Esophagus muscularis mucosa (tissue), 4 donors: ENCODE results near the gene MEIS2. TPM values are rescaled to one million over a fixed set of nuclear protein-coding genes. Genes with fewer than 3 reads are reported as not detected.
A peak's percentile ranks its signal among the peaks of the same experiment; 100 is the strongest.

Source experiments
- DNase-seq: peaks from one replicate; pipeline ENCODE4 v3.0.0-alpha.2; 2017; ENCODE audit errors: extremely low spot score
- H3K27ac ChIP-seq, 4 donors: fragments of 200-600 bp; sonication (generic); replicated peaks in 1 of 4; 1 replicate in 3 of 4; 2 replicates in 1 of 4; pipeline ENCODE4 v1.5.1; 2016 to 2019; ENCODE audit warnings: mild to moderate bottlenecking in 1 of 4
- H3K27me3 ChIP-seq, 4 donors: fragments of 200-600 bp; sonication (generic); one replicate each; pipeline versions ENCODE4 v1.5.1 to v1.6.0; 2016 to 2019
- H3K36me3 ChIP-seq, 4 donors: fragments of 200-600 bp; sonication (generic); one replicate each; pipeline ENCODE4 v1.5.1; 2016 to 2019
- H3K4me1 ChIP-seq, 4 donors: fragments of 200-600 bp; sonication (generic); one replicate each; pipeline ENCODE4 v1.5.1; 2016 to 2019
- H3K4me3 ChIP-seq, 4 donors: fragments of 200-600 bp; sonication (generic); 1 replicate in 2 of 4; 2 replicates in 2 of 4; pipeline ENCODE4 v1.5.1; 2016 to 2019; ENCODE audit warnings: mild to moderate bottlenecking in 4 of 4, moderate library complexity in 1 of 4
- H3K9me3 ChIP-seq, 4 donors: fragments of 200-600 bp; sonication (generic); 1 replicate in 3 of 4; 2 replicates in 1 of 4; pipeline ENCODE4 v1.5.1; 2016 to 2019
- EP300 ChIP-seq: sonication (generic); formaldehyde crosslinking; IDR thresholded peaks from one replicate; pipeline ENCODE4 v1.6.1; 2017; ENCODE audit warnings: antibody characterized with exemption
- POLR2A ChIP-seq: fragments of 450-650 bp; IDR thresholded peaks from one replicate; pipeline ENCODE4 v1.6.1; 2017; ENCODE audit warnings: antibody characterized with exemption, moderate library complexity, mild to moderate bottlenecking, low read depth
- POLR2AphosphoS5 ChIP-seq, 2 donors: sonication (generic); formaldehyde crosslinking; IDR thresholded peaks; one replicate each; pipeline ENCODE4 v1.6.1; 2017; ENCODE audit warnings: antibody characterized with exemption in 2 of 2
- WGBS: methylation state at CpG from one replicate; pipeline ENCODE4 v1.1.5; 2018; 5-methylcytosine and 5-hydroxymethylcytosine counted together
- intact Hi-C: fragments of 100-400 bp; cut with DNase I; formaldehyde crosslinking; loops from one replicate; pipeline ENCODE4 v1.15.1; 2023
- total RNA-seq, 4 donors: library from RNA; depleted of rRNA; stranded (reverse); fragments of >200 nt; gene quantifications; one replicate each; pipeline versions ENCODE4 v1.1.0 to v1.2.1, GENCODE V29; 2016
- TF ChIP-seq, protein P1 (sequence below), 3 experiments: fragments of 200-600 bp in 2 of 3; fragments of 450-650 bp in 1 of 3; sonication (generic) in 2 of 3; IDR thresholded peaks; one replicate each; pipeline ENCODE4 v1.5.1; 2017 to 2019; ENCODE audit warnings: antibody characterized with exemption in 3 of 3, mild to moderate bottlenecking in 2 of 3, moderate library complexity in 1 of 3

Gene MEIS2
- total RNA-seq: 100 to 1,000 TPM in 1 of 4 donors, 10 to 100 TPM in 3; 53.8 to 106 (median 63.3) TPM

DNA sequence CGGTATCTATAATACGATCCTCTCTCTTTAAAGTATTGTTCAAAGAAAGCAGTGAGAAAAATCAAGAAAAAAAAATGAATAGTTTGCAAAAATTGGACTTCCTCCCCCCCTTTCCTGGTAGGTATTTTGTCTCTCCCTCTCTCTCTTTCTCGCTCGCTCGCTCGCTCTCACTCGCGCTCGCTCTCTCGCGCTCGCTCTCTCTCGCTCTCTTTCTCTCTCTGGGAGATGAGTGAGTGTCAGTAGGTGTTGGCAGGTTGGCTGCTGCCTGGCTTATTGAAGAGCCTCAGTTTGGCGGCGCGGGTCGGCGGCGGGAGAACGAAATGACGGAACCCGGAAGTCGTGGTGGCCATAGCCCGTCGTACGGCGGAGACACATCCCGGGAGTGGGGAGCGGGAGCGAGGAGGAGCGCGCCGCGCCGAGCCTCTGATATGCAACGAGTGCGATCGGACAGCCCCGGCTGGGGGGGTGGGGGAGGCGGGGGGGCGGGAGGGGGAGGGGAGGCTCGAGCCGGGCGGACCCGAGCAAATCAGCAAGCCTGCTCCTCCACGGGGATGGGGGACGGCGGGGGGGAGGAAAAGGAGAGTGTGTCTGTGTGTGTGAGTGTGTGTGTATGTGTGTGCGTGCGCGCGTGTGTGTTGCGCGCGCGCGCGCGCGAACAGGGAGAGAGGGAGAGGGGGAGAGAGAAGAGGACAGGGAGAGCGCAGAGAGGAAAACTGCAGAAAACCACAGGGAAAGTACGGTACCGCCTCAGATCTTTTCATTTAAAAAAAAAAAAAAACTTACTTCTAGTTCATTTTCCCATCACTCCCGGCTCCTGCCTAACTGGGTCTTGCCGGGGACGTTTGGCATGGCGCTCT, at the start of gene MEIS2:
Gene MEIS2 (minus strand): TSS at position 441 of the 857 bp plus-strand sequence. CDS start 1,083 bp downstream, outside the sequence.
- intact Hi-C loops: no loop called here
- no peaks in the 10 kb centered on the region for H3K27me3 ChIP-seq
- H3K4me1 ChIP-seq: peaks cover 0 to 18% (median 10%) of the 10 kb centered on the region in 4 donors
- no peaks in the 10 kb centered on the region for H3K9me3 ChIP-seq
- peak; percentile 98 for DNase-seq
- under 1% methylated on average over 39 of the region's 67 CpGs for WGBS
- peak within 1 kb of the TSS; percentile 65 to 88 (median 80) for H3K4me3 ChIP-seq
- TF ChIP-seq POLR2AphosphoS5 (IDR thresholded peaks at IDR 0.05) (peak; percentile 81 to 93), POLR2A (no peak)
- no peaks in the 10 kb centered on the region for H3K36me3 ChIP-seq
- H3K27ac ChIP-seq: peak within 1 kb of the TSS; percentile 86 to 98 (median 92)

- H3K27ac ChIP-seq: no peak overlapping the region
- no peaks in the 10 kb centered on the region for H3K9me3 ChIP-seq
- TF ChIP-seq EP300 (no peak), POLR2A (no peak)
- no peaks in the 10 kb centered on the region for H3K36me3 ChIP-seq
- intact Hi-C loops: no loop called here
- no peak for DNase-seq
- H3K4me3 ChIP-seq: no peak overlapping the region
- no peaks in the 10 kb centered on the region for H3K27me3 ChIP-seq
- peaks cover 0 to 13% (median 3%) of the 10 kb centered on the region in 4 donors for H3K4me1 ChIP-seq
These were observed 48.8 kb upstream of the MEIS2 start for GRCh38 chr15:37149146-37149545.

GRCh38 chr15:37148714-37149113, 48.4 kb upstream of the MEIS2 start:
- intact Hi-C loops: no loop called here
- TF ChIP-seq POLR2AphosphoS5 (IDR thresholded peaks at IDR 0.05) (no peak), EP300 (no peak), POLR2A (no peak)
- TF ChIP-seq, protein P1, sequence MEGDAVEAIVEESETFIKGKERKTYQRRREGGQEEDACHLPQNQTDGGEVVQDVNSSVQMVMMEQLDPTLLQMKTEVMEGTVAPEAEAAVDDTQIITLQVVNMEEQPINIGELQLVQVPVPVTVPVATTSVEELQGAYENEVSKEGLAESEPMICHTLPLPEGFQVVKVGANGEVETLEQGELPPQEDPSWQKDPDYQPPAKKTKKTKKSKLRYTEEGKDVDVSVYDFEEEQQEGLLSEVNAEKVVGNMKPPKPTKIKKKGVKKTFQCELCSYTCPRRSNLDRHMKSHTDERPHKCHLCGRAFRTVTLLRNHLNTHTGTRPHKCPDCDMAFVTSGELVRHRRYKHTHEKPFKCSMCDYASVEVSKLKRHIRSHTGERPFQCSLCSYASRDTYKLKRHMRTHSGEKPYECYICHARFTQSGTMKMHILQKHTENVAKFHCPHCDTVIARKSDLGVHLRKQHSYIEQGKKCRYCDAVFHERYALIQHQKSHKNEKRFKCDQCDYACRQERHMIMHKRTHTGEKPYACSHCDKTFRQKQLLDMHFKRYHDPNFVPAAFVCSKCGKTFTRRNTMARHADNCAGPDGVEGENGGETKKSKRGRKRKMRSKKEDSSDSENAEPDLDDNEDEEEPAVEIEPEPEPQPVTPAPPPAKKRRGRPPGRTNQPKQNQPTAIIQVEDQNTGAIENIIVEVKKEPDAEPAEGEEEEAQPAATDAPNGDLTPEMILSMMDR (IDR thresholded peaks at IDR 0.05): no peak

DNA sequence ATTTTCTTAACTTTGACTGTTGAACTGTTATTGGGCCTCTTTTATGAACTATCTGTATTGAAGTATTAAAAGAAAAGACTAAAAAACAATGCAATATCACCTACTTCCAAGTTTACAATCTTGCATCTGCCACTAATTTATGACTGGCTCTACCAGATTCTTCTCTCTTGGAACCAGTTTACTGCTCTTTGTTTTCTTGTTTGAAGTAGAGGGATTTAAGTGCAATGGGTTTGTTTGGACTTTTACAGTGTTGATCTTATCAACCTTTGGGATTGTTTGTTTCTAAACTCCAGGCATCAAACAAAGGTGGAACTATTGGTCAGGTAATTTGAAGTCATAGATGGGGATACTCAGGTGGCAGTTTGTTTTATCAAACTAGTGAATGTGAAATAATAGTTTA, 43.0 kb upstream of the MEIS2 start:
- H3K9me3 ChIP-seq: no peaks in the 10 kb centered on the region
- no peaks in the 10 kb centered on the region for H3K36me3 ChIP-seq
- H3K4me1 ChIP-seq: peaks cover 0 to 7% (median 0%) of the 10 kb centered on the region in 4 donors
- TF ChIP-seq POLR2A: no peak
- no peak for TF ChIP-seq EP300
- TF ChIP-seq, protein P1 (IDR thresholded peaks at IDR 0.05): no peak
- TF ChIP-seq POLR2AphosphoS5 (IDR thresholded peaks at IDR 0.05): no peak
- DNase-seq: no peak
- no peak overlapping the region for H3K27ac ChIP-seq
- no peaks in the 10 kb centered on the region for H3K27me3 ChIP-seq
- intact Hi-C loops: no loop called here
- H3K4me3 ChIP-seq: no peak overlapping the region

More at GRCh38 chr15:37148714-37149113, 48.4 kb upstream of the MEIS2 start:
- no peaks in the 10 kb centered on the region for H3K36me3 ChIP-seq
- no peaks in the 10 kb centered on the region for H3K27me3 ChIP-seq
- WGBS: 58% methylated on average over 3 of the region's 3 CpGs
- H3K9me3 ChIP-seq: no peaks in the 10 kb centered on the region
- H3K4me3 ChIP-seq: no peak overlapping the region
- DNase-seq: no peak
- no peak overlapping the region for H3K27ac ChIP-seq
- H3K4me1 ChIP-seq: peaks cover 0 to 13% (median 3%) of the 10 kb centered on the region in 4 donors

DNA sequence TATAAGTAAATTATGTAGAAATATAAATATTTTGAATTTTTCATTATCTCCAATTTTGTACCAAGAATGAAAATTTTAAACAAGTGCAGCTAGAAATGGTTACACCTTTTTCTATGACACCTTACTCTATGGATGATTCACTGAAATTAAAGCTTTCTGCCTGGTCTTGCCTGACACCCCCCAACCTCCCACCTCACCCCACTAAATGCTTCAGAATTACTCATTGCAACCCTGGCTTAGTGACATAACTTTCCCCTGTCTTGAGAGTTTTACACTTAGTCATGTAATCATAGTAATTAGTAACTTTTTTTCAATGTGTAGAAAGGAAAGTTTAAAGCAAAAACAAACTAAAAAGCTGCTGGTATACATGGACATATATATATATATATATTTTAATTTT, 42.0 kb upstream of the MEIS2 start:
- H3K36me3 ChIP-seq: no peaks in the 10 kb centered on the region
- no peak overlapping the region for H3K27ac ChIP-seq
- H3K4me1 ChIP-seq: no peaks in the 10 kb centered on the region
- DNase-seq: no peak
- no peak for TF ChIP-seq POLR2A
- no peak for TF ChIP-seq POLR2AphosphoS5 (IDR thresholded peaks at IDR 0.05)
- TF ChIP-seq, protein P1 (IDR thresholded peaks at IDR 0.05): no peak
- no peak for TF ChIP-seq EP300
- H3K9me3 ChIP-seq: no peaks in the 10 kb centered on the region
- intact Hi-C loops: no loop called here
- H3K27me3 ChIP-seq: no peaks in the 10 kb centered on the region
- no peak overlapping the region for H3K4me3 ChIP-seq
